ENCODE data around the gene CDK19. TPM values are rescaled to one million over a fixed set of nuclear protein-coding genes. Genes with fewer than 3 reads are reported as not detected.

The CDK19 gene
- total and polyA plus RNA-seq, 2 of the 4 experiments (the other 2 are of a cell fraction), result 6.0 to 6.8 TPM

- no peak overlapping the region for H3K4me3 ChIP-seq (ENCODE audit: insufficient read depth, low read depth, low read length)
- no peak overlapping the region for H4K8ac ChIP-seq (ENCODE audit: low read depth in 2 of 2, low read length in 2 of 2)
- H3K79me1 ChIP-seq (ENCODE audit: low read depth in 1 of 2, low read length in 2 of 2), result peaks cover 25 to 26% of the 10 kb centered on the region in 2 experiments
- ATAC-seq (ENCODE audit: low read depth), result no peak
- no peak overlapping the region for H3K14ac ChIP-seq (replicated peaks; ENCODE audit: low read depth, low read length)
- H2AFZ ChIP-seq (replicated peaks; ENCODE audit: low read length, poor library complexity), result no peak overlapping the region
- no peak overlapping the region for H2AK9ac ChIP-seq (replicated peaks; ENCODE audit: low read depth, low read length, poor library complexity)
- no TSS peak for BruUV-seq (replicated peaks)
- no peak overlapping the region for H2BK5ac ChIP-seq (ENCODE audit: low read depth, low read length, poor library complexity, severe bottlenecking)
- no peak overlapping the region for H3K56ac ChIP-seq (ENCODE audit: extremely low read depth, insufficient read depth, low read length)
- no CpG with 5 or more reads among the region's 5 CpGs for WGBS, 2 experiments (ENCODE audit: extremely low coverage in 2 of 2, insufficient read length in 1 of 2)
- DNase-seq, result no peak
- H3K36me3 ChIP-seq (ENCODE audit: control insufficient read depth, insufficient read depth, low read length), result no peaks in the 10 kb centered on the region
- H4K5ac ChIP-seq (ENCODE audit: low read depth, low read length), result no peak overlapping the region
- H2BK120ac ChIP-seq (ENCODE audit: low read depth, low read length), result no peak overlapping the region
- H3K4me1 ChIP-seq (ENCODE audit: control insufficient read depth, insufficient read depth, low read length), result no peaks in the 10 kb centered on the region
- H4K91ac ChIP-seq (ENCODE audit: insufficient read depth, low read depth, low read length), result no peak overlapping the region
- in situ Hi-C loops (cut with MboI; ENCODE audit: low sequenced_read_pairs), result no loop called here
- no peak overlapping the region for H3K4me2 ChIP-seq (ENCODE audit: low read depth, low read length)
- H2BK15ac ChIP-seq (ENCODE audit: low read depth, low read length), result no peak overlapping the region
- no peak overlapping the region for H3K9ac ChIP-seq (ENCODE audit: low read depth, low read length)
- H3K9me1 ChIP-seq (ENCODE audit: insufficient read depth, low read length), result peaks cover 3% of the 10 kb centered on the region; the same call in 1 of the 2 replicates
- dilution Hi-C loops (cut with HindIII; ENCODE audit: low sequenced_read_pairs, unreplicated experiment), result no loop called here
- H2BK20ac ChIP-seq (ENCODE audit: low read depth, low read length), result no peak overlapping the region
- no peak overlapping the region for H3K27ac ChIP-seq (ENCODE audit: insufficient read depth, low read length)
- H3K4ac ChIP-seq (ENCODE audit: low read depth, low read length), result no peak overlapping the region
- no peak overlapping the region for H3K18ac ChIP-seq (ENCODE audit: low read depth, low read length)
- TF ChIP-seq FOS (IDR thresholded peaks at IDR 0.05; ENCODE audit: low read depth, low read length), result no peak
- CTCF ChIA-PET, result no interaction called here
- H2AK5ac ChIP-seq (ENCODE audit: low read depth, low read length), result no peak overlapping the region
- POLR2A ChIA-PET (ENCODE audit: unreplicated experiment), result no interaction called here
- intact Hi-C loops (cut with micrococcal nuclease), result no loop called here
- H3K9me3 ChIP-seq (ENCODE audit: control insufficient read depth, insufficient read depth, low read length), result no peaks in the 10 kb centered on the region; the same call in 1 of the 2 replicates
- no peak overlapping the region for H3K23ac ChIP-seq (ENCODE audit: low read depth, low read length)
- no peaks in the 10 kb centered on the region for H3K27me3 ChIP-seq (ENCODE audit: control insufficient read depth, insufficient read depth, low read length)
- 0 out of 2 replicates have a peak, but pooled peaks cover 5% of the 10 kb centered on the region for H4K20me1 ChIP-seq (ENCODE audit: insufficient read depth, low read length)
These were observed 15.6 kb downstream of the CDK19 start for GRCh38 chr6:110799655-110800054.

Data from IMR-90 (cell line).